Osteoblast (primary cell): Measurements from ENCODE around the gene MAP1S. TPM values are rescaled to one million over a fixed set of nuclear protein-coding genes. Genes with fewer than 3 reads are reported as not detected.

ENCODE experiments used
- DNase-seq: peaks from one replicate; pipeline ENCODE4 v3.0.0; 2011; ENCODE audit warnings: low spot score, mixed read lengths; ENCODE audit not compliant: insufficient read length; ENCODE audit errors: missing footprints
- H2AFZ ChIP-seq: 2 replicates; pipeline ENCODE4 v1.6.0; 2011; ENCODE audit warnings: mild to moderate bottlenecking, low read length
- H3K27ac ChIP-seq: 2 replicates; pipeline ENCODE4 v1.5.1; 2011; ENCODE audit warnings: mild to moderate bottlenecking, low read depth, low read length, moderate library complexity
- H3K27me3 ChIP-seq: 2 replicates; pipeline ENCODE4 v1.6.0; 2012; ENCODE audit warnings: mild to moderate bottlenecking, control low read depth, inconsistent platforms, low read length, moderate library complexity; ENCODE audit not compliant: insufficient read depth
- H3K36me3 ChIP-seq: 2 replicates; pipeline ENCODE4 v1.5.1; 2011; ENCODE audit warnings: mild to moderate bottlenecking, low read length, control low read depth, moderate library complexity; ENCODE audit not compliant: insufficient read depth
- H3K4me1 ChIP-seq: 2 replicates; pipeline ENCODE4 v1.5.1; 2011; ENCODE audit warnings: mild to moderate bottlenecking, low read length, control low read depth, moderate library complexity; ENCODE audit not compliant: insufficient read depth
- H3K4me2 ChIP-seq: 2 replicates; pipeline ENCODE4 v1.6.0; 2011; ENCODE audit warnings: mild to moderate bottlenecking, low read length; ENCODE audit not compliant: insufficient read depth
- H3K4me3 ChIP-seq: fragments of 200-600 bp; sonication (generic); 3 replicates; pipeline ENCODE4 v1.5.1; 2012; ENCODE audit warnings: mild to moderate bottlenecking, low read length, inconsistent platforms; ENCODE audit not compliant: insufficient read depth
- H3K79me2 ChIP-seq: 2 replicates; pipeline ENCODE4 v1.6.0; 2012; ENCODE audit warnings: mild to moderate bottlenecking, low read length, control low read depth, inconsistent platforms; ENCODE audit not compliant: insufficient read depth
- H3K9me3 ChIP-seq: 2 replicates; pipeline ENCODE4 v1.5.1; 2011; ENCODE audit warnings: low read depth, low read length, control low read depth
- H4K20me1 ChIP-seq: 2 replicates; pipeline ENCODE4 v1.6.0; 2012; ENCODE audit warnings: mild to moderate bottlenecking, low read length, control low read depth; ENCODE audit not compliant: insufficient read depth
- total RNA-seq: library from RNA; depleted of rRNA; stranded (reverse); fragments of >200 nt; gene quantifications from 2 replicates; pipeline ENCODE4 v1.2.3, GENCODE V29; 2012
- TF ChIP-seq, protein P1 (sequence below): IDR thresholded peaks from 2 replicates; pipeline ENCODE4 v1.5.1; 2011; ENCODE audit warnings: mild to moderate bottlenecking, low read depth, low read length, moderate library complexity; ENCODE audit errors: extremely low read depth

MAP1S gene
- total RNA-seq, 1 donor = 15.2 TPM

- Histone ChIP-seq H3K27ac (no peak overlapping the region), H3K4me1 (peaks cover 3% of the 10 kb centered on the region), H3K9me3 (no peaks in the 10 kb centered on the region), H3K27me3 (peaks cover 26% of the 10 kb centered on the region), H4K20me1 (no peaks in the 10 kb centered on the region), H3K79me2 (no peaks in the 10 kb centered on the region), H3K36me3 (no peaks in the 10 kb centered on the region), H2AFZ (no peak overlapping the region), H3K4me2 (no peak overlapping the region), H3K4me3 (no peak overlapping the region)
- TF ChIP-seq, protein P1, sequence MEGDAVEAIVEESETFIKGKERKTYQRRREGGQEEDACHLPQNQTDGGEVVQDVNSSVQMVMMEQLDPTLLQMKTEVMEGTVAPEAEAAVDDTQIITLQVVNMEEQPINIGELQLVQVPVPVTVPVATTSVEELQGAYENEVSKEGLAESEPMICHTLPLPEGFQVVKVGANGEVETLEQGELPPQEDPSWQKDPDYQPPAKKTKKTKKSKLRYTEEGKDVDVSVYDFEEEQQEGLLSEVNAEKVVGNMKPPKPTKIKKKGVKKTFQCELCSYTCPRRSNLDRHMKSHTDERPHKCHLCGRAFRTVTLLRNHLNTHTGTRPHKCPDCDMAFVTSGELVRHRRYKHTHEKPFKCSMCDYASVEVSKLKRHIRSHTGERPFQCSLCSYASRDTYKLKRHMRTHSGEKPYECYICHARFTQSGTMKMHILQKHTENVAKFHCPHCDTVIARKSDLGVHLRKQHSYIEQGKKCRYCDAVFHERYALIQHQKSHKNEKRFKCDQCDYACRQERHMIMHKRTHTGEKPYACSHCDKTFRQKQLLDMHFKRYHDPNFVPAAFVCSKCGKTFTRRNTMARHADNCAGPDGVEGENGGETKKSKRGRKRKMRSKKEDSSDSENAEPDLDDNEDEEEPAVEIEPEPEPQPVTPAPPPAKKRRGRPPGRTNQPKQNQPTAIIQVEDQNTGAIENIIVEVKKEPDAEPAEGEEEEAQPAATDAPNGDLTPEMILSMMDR = no peak
- DNase-seq = peak; percentile 61
Measured at GRCh38 chr19:17687141-17687856, 32.0 kb upstream of the MAP1S start.

- Histone ChIP-seq H2AFZ (no peak within 1 kb of the TSS), H3K4me3 (no peak within 1 kb of the TSS), H4K20me1 (no peaks in the 10 kb centered on the region), H3K4me2 (no peak within 1 kb of the TSS), H3K9me3 (no peaks in the 10 kb centered on the region), H3K27ac (no peak within 1 kb of the TSS), H3K4me1 (peaks cover 3% of the 10 kb centered on the region), H3K27me3 (peaks cover 26% of the 10 kb centered on the region), H3K79me2 (no peaks in the 10 kb centered on the region), H3K36me3 (no peaks in the 10 kb centered on the region)
- DNase-seq = peak; percentile 97
- TF ChIP-seq, protein P1 = no peak
Measured at GRCh38 chr19:17687857-17688784, 31.2 kb upstream of the MAP1S start, which contains the start of gene UNC13A. UNC13A (minus strand) TSS chr19:17688354; CDS start chr19:17688199, 155 bp downstream.

DNA sequence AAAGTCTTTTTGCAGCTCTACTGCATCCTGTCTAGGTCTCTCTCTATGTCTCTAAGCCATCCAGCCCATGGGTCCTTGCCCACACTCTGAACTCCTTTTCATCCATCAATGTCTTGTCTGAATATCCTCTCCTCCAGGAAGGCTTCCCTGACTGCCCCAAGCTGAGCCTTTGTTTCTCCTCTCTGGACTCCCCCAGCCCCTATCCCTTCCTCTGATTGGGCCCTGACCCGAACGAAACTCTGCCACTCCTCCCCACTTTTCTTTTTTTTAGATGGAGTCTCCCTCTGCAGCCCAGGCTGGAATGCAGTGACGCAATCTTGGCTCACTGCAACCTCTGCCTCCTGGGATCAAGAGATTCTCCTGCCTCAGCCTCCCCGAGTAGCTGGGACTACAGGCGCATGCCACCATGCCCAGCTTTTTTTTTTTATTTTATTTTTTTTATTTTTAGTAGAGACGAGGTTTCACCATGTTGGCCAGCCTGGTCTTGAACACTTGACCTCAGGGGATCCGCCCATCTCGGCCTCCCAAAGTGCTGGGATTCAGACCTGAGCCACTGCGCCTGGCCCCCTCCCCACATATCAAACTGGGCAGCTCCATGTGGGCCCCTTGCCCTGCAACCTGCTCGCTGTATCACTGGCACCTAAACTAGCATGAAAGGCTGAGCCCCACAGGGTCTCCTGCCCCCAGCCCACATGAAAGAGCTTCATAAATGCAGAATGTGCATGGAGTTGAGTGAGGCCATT, 30.3 kb upstream of the MAP1S start:
- no peak overlapping the region for H3K27ac ChIP-seq
- H3K4me2 ChIP-seq = no peak overlapping the region
- H3K36me3 ChIP-seq = no peaks in the 10 kb centered on the region
- H3K4me1 ChIP-seq = peaks cover 3% of the 10 kb centered on the region
- no peak overlapping the region for H3K4me3 ChIP-seq
- TF ChIP-seq, protein P1 = no peak
- no peaks in the 10 kb centered on the region for H3K79me2 ChIP-seq
- H3K9me3 ChIP-seq = no peaks in the 10 kb centered on the region
- DNase-seq = no peak
- no peak overlapping the region for H2AFZ ChIP-seq
- H4K20me1 ChIP-seq = no peaks in the 10 kb centered on the region
- peaks cover 26% of the 10 kb centered on the region for H3K27me3 ChIP-seq
